Brain microvascular endothelial cell (primary cell): Measurements from ENCODE around the gene ORM2.

ENCODE experiments used
- DNase-seq: peaks from one replicate; pipeline ENCODE4 v3.0.0-alpha.2; 2020
- H3K27ac ChIP-seq: fragments of 250-450 bp; sonication (Bioruptor Pico); 2 replicates; pipeline ENCODE4 v1.5.1; 2020; ENCODE audit warnings: mild to moderate bottlenecking, moderate library complexity
- H3K27me3 ChIP-seq: fragments of 250-450 bp; sonication (Bioruptor Pico); replicated peaks from 2 replicates; pipeline ENCODE4 v1.5.1; 2020; ENCODE audit warnings: mild to moderate bottlenecking
- H3K36me3 ChIP-seq: fragments of 250-450 bp; sonication (Bioruptor Pico); replicated peaks from 2 replicates; pipeline ENCODE4 v1.5.1; 2020; ENCODE audit warnings: mild to moderate bottlenecking
- H3K4me3 ChIP-seq: 2 replicates; pipeline ENCODE4 v1.5.1; 2011; ENCODE audit warnings: low read depth, mild to moderate bottlenecking, control low read depth, low read length, moderate library complexity
- in situ Hi-C: cut with HindIII; loops from 2 replicates; pipeline ENCODE4 v1.10.0; 2017; ENCODE audit warnings: low sequenced_read_pairs, low pct_ligation_motif_present
- TF ChIP-seq, protein P1 (sequence below): IDR thresholded peaks from 2 replicates; pipeline ENCODE4 v1.5.1; 2011; ENCODE audit warnings: low read depth, mild to moderate bottlenecking, moderate library complexity, low read length, control low read depth, inconsistent platforms; ENCODE audit errors: missing control alignments

Gene ORM2

GRCh38 chr9:114310471-114311450 lies 18.9 kb upstream of the ORM2 start:
- TF ChIP-seq, protein P1, sequence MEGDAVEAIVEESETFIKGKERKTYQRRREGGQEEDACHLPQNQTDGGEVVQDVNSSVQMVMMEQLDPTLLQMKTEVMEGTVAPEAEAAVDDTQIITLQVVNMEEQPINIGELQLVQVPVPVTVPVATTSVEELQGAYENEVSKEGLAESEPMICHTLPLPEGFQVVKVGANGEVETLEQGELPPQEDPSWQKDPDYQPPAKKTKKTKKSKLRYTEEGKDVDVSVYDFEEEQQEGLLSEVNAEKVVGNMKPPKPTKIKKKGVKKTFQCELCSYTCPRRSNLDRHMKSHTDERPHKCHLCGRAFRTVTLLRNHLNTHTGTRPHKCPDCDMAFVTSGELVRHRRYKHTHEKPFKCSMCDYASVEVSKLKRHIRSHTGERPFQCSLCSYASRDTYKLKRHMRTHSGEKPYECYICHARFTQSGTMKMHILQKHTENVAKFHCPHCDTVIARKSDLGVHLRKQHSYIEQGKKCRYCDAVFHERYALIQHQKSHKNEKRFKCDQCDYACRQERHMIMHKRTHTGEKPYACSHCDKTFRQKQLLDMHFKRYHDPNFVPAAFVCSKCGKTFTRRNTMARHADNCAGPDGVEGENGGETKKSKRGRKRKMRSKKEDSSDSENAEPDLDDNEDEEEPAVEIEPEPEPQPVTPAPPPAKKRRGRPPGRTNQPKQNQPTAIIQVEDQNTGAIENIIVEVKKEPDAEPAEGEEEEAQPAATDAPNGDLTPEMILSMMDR = no peak
- in situ Hi-C loops = no loop called here
- no peak overlapping the region for H3K4me3 ChIP-seq

GRCh38 chr9:114311571-114312512 lies 17.8 kb upstream of the ORM2 start:
- no peak overlapping the region for H3K27ac ChIP-seq
- TF ChIP-seq, protein P1 = no peak
- no peak overlapping the region for H3K4me3 ChIP-seq
- no peaks in the 10 kb centered on the region for H3K36me3 ChIP-seq
- no peaks in the 10 kb centered on the region for H3K27me3 ChIP-seq
- in situ Hi-C loops = no loop called here
- no peak for DNase-seq

More at GRCh38 chr9:114310471-114311450, 18.9 kb upstream of the ORM2 start:
- no peaks in the 10 kb centered on the region for H3K36me3 ChIP-seq
- no peak for DNase-seq
- H3K27ac ChIP-seq = no peak overlapping the region
- no peaks in the 10 kb centered on the region for H3K27me3 ChIP-seq

DNA sequence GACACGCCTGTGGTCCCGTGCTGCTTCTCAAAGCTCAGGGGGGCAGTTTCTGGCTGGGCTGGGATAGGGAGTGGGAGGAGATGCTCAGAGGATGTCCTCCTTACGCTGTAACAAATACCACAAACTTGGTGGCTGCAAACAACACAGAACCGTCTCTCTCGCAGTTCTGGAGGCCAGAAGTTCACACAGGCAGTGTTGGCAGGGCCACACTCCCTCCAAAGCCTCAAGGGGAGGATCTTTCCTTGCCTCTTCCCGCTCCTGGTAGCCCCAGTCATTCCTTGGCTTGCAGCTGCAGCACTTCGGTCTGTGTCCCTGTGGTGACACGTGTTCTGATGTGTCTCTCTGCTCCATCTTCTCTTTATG lies 17.2 kb upstream of the ORM2 start:
- TF ChIP-seq, protein P1 = no peak
- no peak overlapping the region for H3K27ac ChIP-seq
- H3K36me3 ChIP-seq = no peaks in the 10 kb centered on the region
- in situ Hi-C loops = no loop called here
- H3K4me3 ChIP-seq = no peak overlapping the region
- H3K27me3 ChIP-seq = no peaks in the 10 kb centered on the region
- DNase-seq = no peak

DNA sequence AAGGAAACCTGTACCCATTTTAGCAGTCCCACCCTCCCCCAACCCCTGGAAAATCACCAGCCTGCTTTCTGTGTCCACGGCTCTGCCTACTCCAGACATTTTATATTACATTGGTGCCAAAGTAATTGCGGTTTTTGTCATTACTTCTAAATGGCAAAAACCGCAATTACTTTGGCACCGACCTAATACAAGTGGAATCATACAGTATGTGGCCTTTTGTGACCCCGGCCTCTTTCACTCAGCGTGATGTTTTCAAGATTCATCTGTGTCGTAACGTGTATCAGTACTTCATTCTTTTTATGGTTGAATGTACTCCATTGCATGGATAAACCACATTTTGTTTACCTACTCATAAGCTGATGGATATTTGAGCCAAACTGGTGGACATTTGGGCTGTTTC lies 16.5 kb upstream of the ORM2 start:
- in situ Hi-C loops = no loop called here
- H3K27ac ChIP-seq = no peak overlapping the region
- DNase-seq = no peak
- H3K27me3 ChIP-seq = no peaks in the 10 kb centered on the region
- TF ChIP-seq, protein P1 = no peak
- H3K4me3 ChIP-seq = no peak overlapping the region
- no peaks in the 10 kb centered on the region for H3K36me3 ChIP-seq

- TF ChIP-seq, protein P1 = no peak
- Histone ChIP-seq H3K27ac (no peak overlapping the region), H3K27me3 (no peaks in the 10 kb centered on the region), H3K36me3 (no peaks in the 10 kb centered on the region), H3K4me3 (no peak overlapping the region)
- in situ Hi-C loops = no loop called here
- DNase-seq = no peak
Measured at GRCh38 chr9:114314256-114314867, 15.3 kb upstream of the ORM2 start.
